Urothelium cell line (cell line): ENCODE measurements around the gene SMARCA5.

Experiments used
- DNase-seq: peaks from one replicate; pipeline ENCODE4 v3.0.0; 2011; ENCODE audit warnings: low spot score, mixed read lengths
- FAIRE-seq: peaks from 2 replicates; lab custom pipeline; 2011; peaks lifted over from hg19 to GRCh38; lab: Jason Lieb, UNC

Gene SMARCA5

GRCh38 chr4:143531380-143531779 is 17.9 kb downstream of the SMARCA5 start:
- no peak for FAIRE-seq
- DNase-seq: no peak

GRCh38 chr4:143531788-143532491 is 18.4 kb downstream of the SMARCA5 start:
- no peak for FAIRE-seq

GRCh38 chr4:143538979-143539669 is 25.6 kb downstream of the SMARCA5 start:
- no peak for FAIRE-seq

More at GRCh38 chr4:143531788-143532491, 18.4 kb downstream of the SMARCA5 start:
- no peak for DNase-seq

GRCh38 chr4:143539670-143540023 is 26.1 kb downstream of the SMARCA5 start:
- FAIRE-seq (no peak), DNase-seq (no peak)

More at GRCh38 chr4:143538979-143539669, 25.6 kb downstream of the SMARCA5 start:
- DNase-seq: no peak

- FAIRE-seq: no peak
- no peak for DNase-seq
Observed at GRCh38 chr4:143549928-143550327, 36.4 kb downstream of the SMARCA5 start.

- no peak for DNase-seq
- no peak for FAIRE-seq
Observed at GRCh38 chr4:143554728-143555597, 41.5 kb downstream of the SMARCA5 start.

GRCh38 chr4:143555676-143556075 is 42.2 kb downstream of the SMARCA5 start:
- FAIRE-seq: no peak

GRCh38 chr4:143558286-143558685 is 44.8 kb downstream of the SMARCA5 start:
- no peak for FAIRE-seq
- DNase-seq: no peak

More at GRCh38 chr4:143555676-143556075, 42.2 kb downstream of the SMARCA5 start:
- no peak for DNase-seq

- FAIRE-seq: no peak
- peak; percentile 86 for DNase-seq
Observed at GRCh38 chr4:143558823-143559756, 45.6 kb downstream of the SMARCA5 start.

- no peak for FAIRE-seq
- peak; percentile 49 for DNase-seq
Observed at GRCh38 chr4:143559757-143560147, 46.2 kb downstream of the SMARCA5 start.

GRCh38 chr4:143564472-143564871 is 51.0 kb downstream of the SMARCA5 start:
- FAIRE-seq (no peak), DNase-seq (no peak)

- FAIRE-seq: no peak
- no peak for DNase-seq
Observed at GRCh38 chr4:143575331-143575730, 61.8 kb downstream of the SMARCA5 start.

- no peak for FAIRE-seq
- DNase-seq: no peak
Observed at GRCh38 chr4:143581331-143581946, 67.9 kb downstream of the SMARCA5 start.

GRCh38 chr4:143585548-143585947 is 72.0 kb downstream of the SMARCA5 start:
- DNase-seq (no peak), FAIRE-seq (no peak)

- DNase-seq: no peak
- FAIRE-seq: no peak
Observed at GRCh38 chr4:143586080-143586479, 72.6 kb downstream of the SMARCA5 start.

- no peak for FAIRE-seq
- no peak for DNase-seq
Observed at GRCh38 chr4:143587703-143588102, 74.2 kb downstream of the SMARCA5 start.

- FAIRE-seq: no peak
- no peak for DNase-seq
Observed at GRCh38 chr4:143597276-143597675, 83.8 kb downstream of the SMARCA5 start.

- FAIRE-seq (no peak), DNase-seq (no peak)
Observed at GRCh38 chr4:143598816-143599215, 85.3 kb downstream of the SMARCA5 start.

GRCh38 chr4:143599827-143600226 is 86.3 kb downstream of the SMARCA5 start:
- FAIRE-seq: no peak

GRCh38 chr4:143606480-143606879 is 93.0 kb downstream of the SMARCA5 start:
- no peak for DNase-seq

More at GRCh38 chr4:143599827-143600226, 86.3 kb downstream of the SMARCA5 start:
- no peak for DNase-seq

More at GRCh38 chr4:143606480-143606879, 93.0 kb downstream of the SMARCA5 start:
- FAIRE-seq: no peak
